Measurements from ENCODE around the gene EED.

The EED gene

GRCh38 chr11:86256608-86257007 is 12.1 kb downstream of the EED start:
- TF ChIP-seq CTCF (IDR thresholded peaks at IDR 0.05; ENCODE audit: low read length) (no peak), EZH2 (IDR thresholded peaks at IDR 0.05; ENCODE audit: borderline replicate concordance, low read length) (no peak)
- Histone ChIP-seq H3K9me2 (ENCODE audit: low read depth, low read length) (no peaks in the 10 kb centered on the region), H3K9me3 (ENCODE audit: low read length) (no peaks in the 10 kb centered on the region), H3K79me2 (ENCODE audit: insufficient read depth, low read length) (peaks cover 31% of the 10 kb centered on the region), H3K4me1 (ENCODE audit: insufficient read depth, low read length, severe bottlenecking) (peaks cover under 1% of the 10 kb centered on the region), H3K27me3 (ENCODE audit: insufficient read depth, low read length) (no peaks in the 10 kb centered on the region), H3K4me3 (ENCODE audit: low read depth, low read length, poor library complexity, severe bottlenecking) (no peak overlapping the region), H4K20me1 (ENCODE audit: insufficient read depth, low read length) (no peaks in the 10 kb centered on the region), H3K9ac (ENCODE audit: low read length) (no peak overlapping the region), H3K36me3 (ENCODE audit: insufficient read depth, low read length) (peaks cover 69% of the 10 kb centered on the region), H3K27ac (ENCODE audit: low read depth, low read length, poor library complexity, severe bottlenecking) (no peak overlapping the region), H3F3A (ENCODE audit: insufficient read depth, low read length) (no peaks in the 10 kb centered on the region), H3K4me2 (ENCODE audit: low read length) (no peak overlapping the region), H2AFZ (ENCODE audit: low read length) (no peak overlapping the region)

- H3K4me3 ChIP-seq (ENCODE audit: low read depth, low read length, poor library complexity, severe bottlenecking), result no peak overlapping the region
- no peaks in the 10 kb centered on the region for H3K27me3 ChIP-seq (ENCODE audit: insufficient read depth, low read length)
- TF ChIP-seq CTCF (IDR thresholded peaks at IDR 0.05; ENCODE audit: low read length), result no peak
- no peak for TF ChIP-seq EZH2 (IDR thresholded peaks at IDR 0.05; ENCODE audit: borderline replicate concordance, low read length)
- H2AFZ ChIP-seq (ENCODE audit: low read length), result no peak overlapping the region
- H3K36me3 ChIP-seq (ENCODE audit: insufficient read depth, low read length), result peaks cover 63% of the 10 kb centered on the region
- no peaks in the 10 kb centered on the region for H3F3A ChIP-seq (ENCODE audit: insufficient read depth, low read length)
- H3K9ac ChIP-seq (ENCODE audit: low read length), result no peak overlapping the region
- no peaks in the 10 kb centered on the region for H4K20me1 ChIP-seq (ENCODE audit: insufficient read depth, low read length)
- H3K9me3 ChIP-seq (ENCODE audit: low read length), result no peaks in the 10 kb centered on the region
- no peak overlapping the region for H3K4me2 ChIP-seq (ENCODE audit: low read length)
- no peaks in the 10 kb centered on the region for H3K4me1 ChIP-seq (ENCODE audit: insufficient read depth, low read length, severe bottlenecking)
- peaks cover 22% of the 10 kb centered on the region for H3K79me2 ChIP-seq (ENCODE audit: insufficient read depth, low read length)
- H3K27ac ChIP-seq (ENCODE audit: low read depth, low read length, poor library complexity, severe bottlenecking), result no peak overlapping the region
- no peaks in the 10 kb centered on the region for H3K9me2 ChIP-seq (ENCODE audit: low read depth, low read length)
Measured at GRCh38 chr11:86257446-86257845, 12.9 kb downstream of the EED start.

GRCh38 chr11:86259730-86260129 is 15.2 kb downstream of the EED start:
- no peaks in the 10 kb centered on the region for H3F3A ChIP-seq (ENCODE audit: insufficient read depth, low read length)
- no peaks in the 10 kb centered on the region for H3K9me3 ChIP-seq (ENCODE audit: low read length)
- no peaks in the 10 kb centered on the region for H3K4me1 ChIP-seq (ENCODE audit: insufficient read depth, low read length, severe bottlenecking)
- H3K9me2 ChIP-seq (ENCODE audit: low read depth, low read length), result no peaks in the 10 kb centered on the region
- H3K36me3 ChIP-seq (ENCODE audit: insufficient read depth, low read length), result peaks cover 74% of the 10 kb centered on the region
- TF ChIP-seq EZH2 (IDR thresholded peaks at IDR 0.05; ENCODE audit: borderline replicate concordance, low read length) (no peak), CTCF (IDR thresholded peaks at IDR 0.05; ENCODE audit: low read length) (no peak)
- H3K4me2 ChIP-seq (ENCODE audit: low read length), result no peak overlapping the region
- H4K20me1 ChIP-seq (ENCODE audit: insufficient read depth, low read length), result no peaks in the 10 kb centered on the region
- no peaks in the 10 kb centered on the region for H3K27me3 ChIP-seq (ENCODE audit: insufficient read depth, low read length)
- no peak overlapping the region for H2AFZ ChIP-seq (ENCODE audit: low read length)
- H3K9ac ChIP-seq (ENCODE audit: low read length), result no peak overlapping the region
- H3K79me2 ChIP-seq (ENCODE audit: insufficient read depth, low read length), result peaks cover 11% of the 10 kb centered on the region; the same call in 1 of the 2 replicates
- no peak overlapping the region for H3K4me3 ChIP-seq (ENCODE audit: low read depth, low read length, poor library complexity, severe bottlenecking)
- H3K27ac ChIP-seq (ENCODE audit: low read depth, low read length, poor library complexity, severe bottlenecking), result no peak overlapping the region

Measured in OCI-LY1 (cell line).